H9 (cell line): Measurements from ENCODE around the gene RELA. TPM values are rescaled to one million over a fixed set of nuclear protein-coding genes. Genes with fewer than 3 reads are reported as not detected.

ENCODE experiments used
- DNase-seq: peaks from one replicate; pipeline ENCODE4 v3.0.0-alpha.2; 2017
- H2AFZ ChIP-seq: one replicate; pipeline ENCODE4 v1.6.1; 2013; ENCODE audit warnings: mild to moderate bottlenecking, low read length, control low read depth, moderate library complexity
- H2AK5ac ChIP-seq: 2 replicates; pipeline ENCODE4 v1.6.1; 2013; ENCODE audit warnings: low read length, control low read depth, mixed read lengths; ENCODE audit not compliant: insufficient read length
- H2BK120ac ChIP-seq: one replicate; pipeline ENCODE4 v1.6.1; 2013; ENCODE audit warnings: low read depth, mild to moderate bottlenecking, low read length, control low read depth, inconsistent platforms; ENCODE audit not compliant: poor library complexity, severe bottlenecking
- H2BK12ac ChIP-seq: 2 replicates; pipeline ENCODE4 v1.6.1; 2013; ENCODE audit warnings: low read length, control low read depth, mixed read lengths, low read depth; ENCODE audit not compliant: insufficient read length
- H2BK15ac ChIP-seq: 2 replicates; pipeline ENCODE4 v1.6.1; 2013; ENCODE audit warnings: low read depth, low read length, control low read depth
- H2BK20ac ChIP-seq: one replicate; pipeline ENCODE4 v1.6.1; 2013; ENCODE audit warnings: low read depth, mild to moderate bottlenecking, low read length, control low read depth, inconsistent platforms; ENCODE audit not compliant: poor library complexity, severe bottlenecking
- H2BK5ac ChIP-seq: 2 replicates; pipeline ENCODE4 v1.6.1; 2013; ENCODE audit warnings: low read length, control low read depth, mixed read lengths; ENCODE audit not compliant: insufficient read length
- H3K14ac ChIP-seq: 2 replicates; pipeline ENCODE4 v1.6.1; 2013; ENCODE audit warnings: low read length, control low read depth; ENCODE audit not compliant: insufficient read depth
- H3K18ac ChIP-seq: 2 replicates; pipeline ENCODE4 v1.6.1; 2013; ENCODE audit warnings: low read depth, mild to moderate bottlenecking, mixed read lengths, low read length, control low read depth; ENCODE audit not compliant: insufficient read length
- H3K23ac ChIP-seq: 2 replicates; pipeline ENCODE4 v1.6.1; 2013; ENCODE audit warnings: low read length, control low read depth, mixed read lengths, low read depth; ENCODE audit not compliant: insufficient read length
- H3K23me2 ChIP-seq: 2 replicates; pipeline ENCODE4 v1.6.1; 2013; ENCODE audit warnings: low read depth, mild to moderate bottlenecking, mixed read lengths, low read length, control low read depth; ENCODE audit not compliant: insufficient read length, poor library complexity, severe bottlenecking
- H3K27ac ChIP-seq: 2 replicates; pipeline ENCODE4 v1.5.1; 2013; ENCODE audit warnings: low read length, control low read depth, mixed read lengths, low read depth; ENCODE audit not compliant: insufficient read length
- H3K27me3 ChIP-seq: 2 replicates; pipeline ENCODE4 v1.6.1; 2013; ENCODE audit warnings: low read length, control low read depth, inconsistent platforms; ENCODE audit not compliant: insufficient read depth
- H3K4ac ChIP-seq: 2 replicates; pipeline ENCODE4 v1.6.1; 2013; ENCODE audit warnings: low read depth, mild to moderate bottlenecking, control low read depth, inconsistent platforms, low read length, moderate library complexity
- H3K4me1 ChIP-seq: 2 replicates; pipeline ENCODE4 v1.6.1; 2013; ENCODE audit warnings: low read length, control low read depth, inconsistent platforms; ENCODE audit not compliant: insufficient read depth
- H3K4me2 ChIP-seq: 2 replicates; pipeline ENCODE4 v1.6.1; 2013; ENCODE audit warnings: low read length, control low read depth, mixed read lengths; ENCODE audit not compliant: insufficient read length, insufficient read depth
- H3K56ac ChIP-seq: 2 replicates; pipeline ENCODE4 v1.6.1; 2013; ENCODE audit warnings: low read depth, mild to moderate bottlenecking, mixed read lengths, low read length, control low read depth; ENCODE audit not compliant: insufficient read length
- H3K79me1 ChIP-seq: 2 replicates; pipeline ENCODE4 v1.6.1; 2013; ENCODE audit warnings: low read depth, mild to moderate bottlenecking, moderate library complexity, low read length, control low read depth, inconsistent platforms; ENCODE audit not compliant: insufficient read depth, poor library complexity, severe bottlenecking
- H3K79me2 ChIP-seq: 2 replicates; pipeline ENCODE4 v1.6.1; 2013; ENCODE audit warnings: low read length, control low read depth, inconsistent platforms; ENCODE audit not compliant: insufficient read depth
- H3K9ac ChIP-seq: 2 replicates; pipeline ENCODE4 v1.6.1; 2013; ENCODE audit warnings: low read length, control low read depth, mixed read lengths; ENCODE audit not compliant: insufficient read length; ENCODE audit errors: extremely low read depth
- H3K9me3 ChIP-seq: one replicate; pipeline ENCODE4 v1.6.1; 2013; ENCODE audit warnings: low read depth, low read length, inconsistent platforms; ENCODE audit not compliant: control insufficient read depth
- H3T11ph ChIP-seq: one replicate; pipeline ENCODE4 v1.6.1; 2013; ENCODE audit warnings: mild to moderate bottlenecking, low read length, control low read depth, inconsistent platforms
- H4K20me1 ChIP-seq: one replicate; pipeline ENCODE4 v1.6.1; 2013; ENCODE audit not compliant: control insufficient read depth, insufficient read length, insufficient read depth
- H4K5ac ChIP-seq: 2 replicates; pipeline ENCODE4 v1.6.1; 2013; ENCODE audit warnings: low read depth, mild to moderate bottlenecking, mixed read lengths, low read length, control low read depth; ENCODE audit not compliant: insufficient read length
- H4K8ac ChIP-seq: replicated peaks from 2 replicates; pipeline ENCODE4 v1.6.1; 2013; ENCODE audit warnings: low read length, control low read depth, mixed read lengths, low read depth; ENCODE audit not compliant: insufficient read length
- H4K91ac ChIP-seq: 2 replicates; pipeline ENCODE4 v1.6.1; 2013; ENCODE audit warnings: low read depth, mild to moderate bottlenecking, moderate library complexity, mixed read lengths, low read length, control low read depth; ENCODE audit not compliant: insufficient read length
- H3K27ac Mint-ChIP-seq, 3 experiments: 2 replicates in 2 of 3; 3 replicates in 1 of 3; pipeline ENCODE4 v1.8.0; 2020 to 2021; ENCODE audit warnings: mixed read lengths in 3 of 3, mild to moderate bottlenecking in 1 of 3, moderate library complexity in 1 of 3
- H3K27me3 Mint-ChIP-seq: 2 replicates; pipeline ENCODE4 v1.8.0; 2021; ENCODE audit warnings: low read depth, mild to moderate bottlenecking, moderate library complexity, mixed read lengths
- H3K36me3 Mint-ChIP-seq, 3 experiments: 2 replicates in 2 of 3; 3 replicates in 1 of 3; pipeline ENCODE4 v1.8.0; 2020 to 2021; ENCODE audit warnings: low read depth in 3 of 3, mixed read lengths in 3 of 3; ENCODE audit not compliant: insufficient read depth in 1 of 3
- H3K4me1 Mint-ChIP-seq, 2 experiments: 2 replicates each; pipeline ENCODE4 v1.8.0; 2020; ENCODE audit warnings: mixed read lengths in 2 of 2
- H3K4me3 Mint-ChIP-seq, 2 experiments: 2 replicates in 1 of 2; 3 replicates in 1 of 2; pipeline ENCODE4 v1.8.0; 2020 to 2021; ENCODE audit warnings: mild to moderate bottlenecking in 2 of 2, mixed read lengths in 2 of 2, moderate library complexity in 1 of 2
- H3K9me3 Mint-ChIP-seq, 2 experiments: 2 replicates in 1 of 2; 3 replicates in 1 of 2; pipeline ENCODE4 v1.8.0; 2020; ENCODE audit warnings: mild to moderate bottlenecking in 2 of 2, mixed read lengths in 2 of 2, moderate library complexity in 1 of 2
- CTCF ChIP-seq: fragments of 200-600 bp; sonication (generic); conservative IDR thresholded peaks from 3 replicates; pipeline ENCODE4 v1.8.0; 2021; ENCODE audit warnings: antibody characterized with exemption, mild to moderate bottlenecking
- WGBS: extraction: QIAGEN DNeasy Blood & Tissue Kit; methylation state at CpG from one replicate; pipeline ENCODE4 v1.1.7; 2013; ENCODE audit warnings: missing lambda C conversion rate, low lambda C conversion rate, mixed read lengths; ENCODE audit not compliant: insufficient read length; ENCODE audit errors: extremely low coverage; 5-methylcytosine and 5-hydroxymethylcytosine counted together
- total RNA-seq: library from RNA; stranded (reverse); gene quantifications from 2 replicates; pipeline ENCODE4 v1.2.1, GENCODE V29; 2021

RELA gene
- total RNA-seq, 1 experiment from 2014 or later: 48.8 TPM

GRCh38 chr11:65633390-65634108, 29.2 kb downstream of the RELA start:
- Histone ChIP-seq H3T11ph (no peak overlapping the region), H2AFZ (no peak overlapping the region), H3K23me2 (peaks cover 5% of the 10 kb centered on the region), H3K79me1 (no peaks in the 10 kb centered on the region), H2BK12ac (no peak overlapping the region), H3K27ac (no peak overlapping the region), H2BK5ac (no peak overlapping the region), H3K4ac (no peak overlapping the region), H2AK5ac (no peak overlapping the region), H2BK15ac (no peak overlapping the region), H3K14ac (no peak overlapping the region), H3K9ac (no peak overlapping the region), H4K8ac (no peak overlapping the region), H3K23ac (no peak overlapping the region), H3K4me2 (no peak overlapping the region), H3K56ac (no peak overlapping the region), H3K4me1 (no peaks in the 10 kb centered on the region; the same call in 1 of the 2 replicates), H3K27me3 (no peaks in the 10 kb centered on the region), H3K79me2 (no peaks in the 10 kb centered on the region), H4K5ac (no peak overlapping the region), H4K20me1 (no peaks in the 10 kb centered on the region), H3K9me3 (no peaks in the 10 kb centered on the region), H3K18ac (no peak overlapping the region), H4K91ac (no peak overlapping the region), H2BK120ac (no peak overlapping the region), H2BK20ac (no peak overlapping the region)
- DNase-seq: no peak
- Mint-ChIP-seq H3K9me3 (no peaks in the 10 kb centered on the region), H3K4me3 (no peak overlapping the region), H3K4me1 (peaks cover 12 to 13% of the 10 kb centered on the region in 2 experiments), H3K36me3 (peaks cover 20 to 49% (median 45%) of the 10 kb centered on the region in 3 experiments; a peak in 6 of 7 replicates), H3K27ac (no peak overlapping the region), H3K27me3 (no peaks in the 10 kb centered on the region)
- no CpG with 5 or more reads among the region's 20 CpGs for WGBS
- TF ChIP-seq CTCF: no peak
